Amniotic epithelial cell (primary cell): ENCODE measurements around the gene ARID1B.
A peak's percentile ranks its signal among the peaks of the same experiment; 100 is the strongest.

Source experiments
- DNase-seq: peaks from one replicate; pipeline ENCODE4 v3.0.0-alpha.2; 2010; ENCODE audit warnings: low read depth

The ARID1B gene

GRCh38 chr6:157076451-157076822 is 299.3 kb downstream of the ARID1B start:
- DNase-seq: no peak

- no peak for DNase-seq
Measured at GRCh38 chr6:157077251-157077650, 300.1 kb downstream of the ARID1B start.

- no peak for DNase-seq
Measured at GRCh38 chr6:157078326-157078725, 301.1 kb downstream of the ARID1B start.

GRCh38 chr6:157079277-157079676 is 302.1 kb downstream of the ARID1B start:
- DNase-seq: no peak

GRCh38 chr6:157079771-157080170 is 302.6 kb downstream of the ARID1B start:
- DNase-seq: no peak

- DNase-seq: no peak
Measured at GRCh38 chr6:157080986-157081391, 303.8 kb downstream of the ARID1B start.

GRCh38 chr6:157083343-157083742 is 306.2 kb downstream of the ARID1B start:
- DNase-seq: no peak

- no peak for DNase-seq
Measured at GRCh38 chr6:157086632-157087031, 309.5 kb downstream of the ARID1B start.

GRCh38 chr6:157087974-157088373 is 310.8 kb downstream of the ARID1B start:
- DNase-seq: no peak

- DNase-seq: no peak
Measured at GRCh38 chr6:157088841-157089240, 311.7 kb downstream of the ARID1B start.

- peak; percentile 41 for DNase-seq
Measured at GRCh38 chr6:157089258-157089657, 312.1 kb downstream of the ARID1B start.

GRCh38 chr6:157089851-157090250 is 312.7 kb downstream of the ARID1B start:
- DNase-seq: no peak

GRCh38 chr6:157090736-157091135 is 313.6 kb downstream of the ARID1B start:
- no peak for DNase-seq

- no peak for DNase-seq
Measured at GRCh38 chr6:157091243-157091642, 314.1 kb downstream of the ARID1B start.

- no peak for DNase-seq
Measured at GRCh38 chr6:157091856-157092460, 314.8 kb downstream of the ARID1B start.

- no peak for DNase-seq
Measured at GRCh38 chr6:157092736-157093135, 315.6 kb downstream of the ARID1B start.

- DNase-seq: no peak
Measured at GRCh38 chr6:157093536-157093935, 316.4 kb downstream of the ARID1B start.

GRCh38 chr6:157094038-157094437 is 316.9 kb downstream of the ARID1B start:
- DNase-seq: no peak

- DNase-seq: no peak
Measured at GRCh38 chr6:157095084-157095483, 317.9 kb downstream of the ARID1B start.

- no peak for DNase-seq
Measured at GRCh38 chr6:157095569-157095968, 318.4 kb downstream of the ARID1B start.

- DNase-seq: no peak
Measured at GRCh38 chr6:157096105-157096504, 318.9 kb downstream of the ARID1B start.

- no peak for DNase-seq
Measured at GRCh38 chr6:157096522-157096921, 319.3 kb downstream of the ARID1B start.

GRCh38 chr6:157097255-157097955 is 320.2 kb downstream of the ARID1B start:
- DNase-seq: no peak

- no peak for DNase-seq
Measured at GRCh38 chr6:157098999-157099398, 321.8 kb downstream of the ARID1B start.
